GM18505 (cell line): ENCODE measurements around the gene DPYSL5.

Source experiments
- ATAC-seq: cut with Tn5 transposase; IDR thresholded peaks from one replicate; pipeline ENCODE4 v1.9.1; 2021; ENCODE audit not compliant: unreplicated experiment
- POLR2A ChIP-seq: IDR thresholded peaks from 4 replicates; pipeline ENCODE4 v1.6.1; 2011; ENCODE audit warnings: borderline replicate concordance; ENCODE audit not compliant: insufficient read depth, insufficient read length; ENCODE audit errors: extremely low read depth

DPYSL5 gene

DNA sequence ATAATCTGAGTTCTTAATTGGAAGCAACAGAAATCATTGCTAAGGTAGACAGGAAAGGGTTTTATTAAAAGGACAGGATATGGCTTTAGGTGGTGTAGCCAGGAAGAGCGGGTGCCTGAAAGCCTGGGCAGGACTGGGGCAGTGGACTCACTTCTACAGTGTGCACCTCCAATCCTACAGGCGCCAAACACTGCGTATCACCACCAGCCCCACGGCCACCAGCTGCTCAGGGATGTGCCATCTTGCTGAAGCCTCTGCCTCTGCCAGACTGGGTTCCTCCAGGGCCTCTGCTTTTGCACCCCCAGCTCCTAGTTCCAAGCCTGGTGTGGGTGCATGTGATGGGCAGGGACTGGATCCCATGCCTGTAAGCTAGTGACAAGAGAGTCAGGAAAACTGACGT is 29.7 kb upstream of the DPYSL5 start:
- ATAC-seq: no peak
- no peak for TF ChIP-seq POLR2A

DNA sequence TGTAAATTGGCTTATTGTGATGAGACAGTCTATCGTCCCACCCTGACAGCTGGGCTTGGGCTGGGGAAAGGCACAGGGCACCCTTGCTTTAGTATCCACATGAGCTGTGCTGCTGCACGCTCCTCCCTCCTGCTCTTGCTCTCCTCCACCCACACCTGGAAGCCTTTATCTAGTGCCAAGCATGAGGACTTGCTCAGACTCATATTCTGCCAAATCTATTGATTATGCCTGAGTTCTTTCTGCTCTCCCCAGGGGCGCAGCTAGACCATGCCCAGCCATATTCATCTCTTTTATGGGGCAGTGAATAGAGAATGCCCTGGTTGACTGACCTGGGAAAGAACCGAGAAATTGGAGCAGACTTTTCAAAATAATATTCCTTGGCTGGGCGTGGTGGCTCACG is 29.0 kb upstream of the DPYSL5 start:
- TF ChIP-seq POLR2A: no peak
- no peak for ATAC-seq

DNA sequence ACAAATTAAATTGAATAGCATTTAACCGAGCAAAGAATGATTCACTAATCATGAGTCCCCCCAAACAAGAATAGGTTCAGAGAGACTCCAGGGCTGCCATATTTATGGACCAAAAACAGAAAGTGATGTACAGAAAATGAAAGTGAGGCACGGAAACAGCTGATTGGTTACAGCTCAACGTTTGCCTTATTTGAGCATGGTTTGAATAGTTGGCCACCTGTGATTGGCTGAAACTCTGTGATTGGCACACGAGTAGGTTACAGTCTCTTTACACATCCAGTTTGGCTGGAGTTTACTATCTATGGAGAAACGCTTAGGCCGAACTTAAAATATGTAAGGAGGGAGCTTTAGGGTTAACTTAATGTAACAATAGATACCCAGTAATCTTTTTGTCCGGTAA is 27.0 kb upstream of the DPYSL5 start:
- TF ChIP-seq POLR2A: no peak
- ATAC-seq: no peak

DNA sequence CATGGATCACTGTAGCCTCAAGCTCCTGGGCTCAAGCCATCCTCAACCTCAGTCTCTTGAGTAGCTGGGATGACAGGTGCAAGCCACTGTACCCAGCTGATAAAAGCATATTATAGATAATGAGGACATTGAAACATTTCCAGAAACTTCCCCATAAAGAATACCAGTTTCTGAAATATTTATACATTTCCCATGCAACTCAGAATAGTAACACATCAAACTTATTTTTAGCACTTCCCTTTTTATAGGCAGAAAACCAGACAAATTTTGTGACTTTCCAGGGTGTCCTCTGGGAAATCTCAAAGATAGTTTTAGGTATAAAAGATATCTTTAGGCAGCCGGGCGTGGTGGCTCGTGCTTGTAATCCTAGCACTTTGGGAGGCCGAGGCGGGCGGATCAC is 25.1 kb upstream of the DPYSL5 start:
- no peak for TF ChIP-seq POLR2A
- no peak for ATAC-seq

DNA sequence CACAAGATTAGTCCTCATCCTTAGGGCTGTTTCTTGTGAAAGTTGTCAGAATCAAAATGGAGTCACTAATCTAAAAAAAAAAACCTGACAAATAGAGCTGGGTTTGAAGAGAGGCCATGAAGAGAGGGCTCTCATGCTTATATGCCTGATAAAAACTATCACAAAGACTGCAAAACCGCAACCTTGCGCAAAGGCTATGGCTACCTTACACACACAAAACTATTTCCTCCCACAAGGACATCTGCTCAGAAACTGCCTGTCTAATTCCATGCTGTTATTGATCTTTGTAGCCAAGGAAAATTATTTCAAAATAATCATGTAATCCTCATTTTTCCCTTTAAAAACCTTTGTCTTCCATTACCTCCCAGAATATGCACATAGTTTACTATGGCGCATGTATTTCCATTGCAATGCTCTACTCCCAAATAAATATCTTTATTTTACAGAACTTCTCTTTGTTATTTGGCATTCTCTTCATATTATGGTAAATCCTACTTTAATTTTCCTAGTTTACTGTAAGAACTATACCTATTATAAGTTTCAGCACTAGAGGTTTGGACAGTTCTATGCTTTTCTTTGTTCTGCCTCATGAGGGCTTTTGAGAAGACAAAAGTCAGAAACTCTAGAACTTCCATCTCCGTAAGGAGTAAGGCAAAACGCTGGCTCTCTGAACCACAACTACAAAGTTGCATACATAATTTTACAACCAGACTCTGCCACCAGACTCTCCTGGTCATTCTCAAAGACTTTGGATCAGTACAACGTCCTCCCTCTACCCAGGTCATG is 9.6 kb upstream of the DPYSL5 start:
- no peak for ATAC-seq
- no peak for TF ChIP-seq POLR2A

DNA sequence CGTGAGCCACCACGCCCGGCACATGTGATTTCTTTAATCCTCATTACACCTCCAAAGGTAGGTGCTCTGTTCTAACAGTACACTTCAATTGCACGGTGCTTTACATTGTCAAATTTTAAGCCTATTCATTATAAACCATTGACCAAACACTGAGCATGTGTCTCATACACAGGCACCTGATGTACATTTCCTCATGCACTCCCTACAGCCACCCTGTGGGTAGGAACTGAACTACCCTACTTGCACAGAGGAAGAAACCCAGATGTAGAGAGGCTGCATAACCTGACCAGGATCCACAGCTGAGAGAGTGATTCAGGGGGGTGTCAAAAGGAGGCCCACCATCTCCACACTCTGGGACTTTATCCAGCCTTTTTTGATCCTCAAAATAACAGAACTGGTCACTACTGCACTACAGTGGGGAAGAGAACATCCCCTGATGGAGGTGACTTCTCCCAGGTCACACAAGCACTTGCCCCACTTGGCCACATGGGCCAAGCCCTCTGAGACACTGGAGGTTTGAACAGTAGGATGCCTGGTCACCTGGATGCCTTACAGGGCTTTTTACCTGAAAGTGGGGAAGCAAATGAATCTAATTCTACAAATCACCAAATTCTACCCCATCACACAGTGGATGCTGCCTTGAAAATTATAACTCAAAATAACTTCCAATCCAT is 6.9 kb upstream of the DPYSL5 start:
- no peak for TF ChIP-seq POLR2A
- ATAC-seq: no peak

DNA sequence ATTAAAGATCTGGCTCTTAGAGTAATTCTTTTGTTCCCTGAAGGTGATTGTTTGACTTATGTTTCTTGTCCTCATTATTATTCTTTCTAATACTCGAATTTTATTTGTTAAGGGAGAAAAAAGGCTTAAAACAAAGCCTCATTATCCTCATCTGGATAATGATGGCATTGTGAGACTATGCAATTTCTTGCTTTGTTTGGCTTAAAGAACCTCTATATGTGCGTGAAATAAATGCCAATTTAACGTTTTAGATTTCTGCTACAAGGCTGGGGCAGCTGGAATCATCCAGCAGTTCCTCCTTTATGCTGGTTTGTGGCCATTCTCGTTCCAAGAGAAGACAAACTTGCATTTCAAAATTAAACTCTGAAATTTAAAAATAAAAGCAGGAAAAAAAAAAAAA is 4.9 kb upstream of the DPYSL5 start:
- TF ChIP-seq POLR2A: no peak
- ATAC-seq: no peak

DNA sequence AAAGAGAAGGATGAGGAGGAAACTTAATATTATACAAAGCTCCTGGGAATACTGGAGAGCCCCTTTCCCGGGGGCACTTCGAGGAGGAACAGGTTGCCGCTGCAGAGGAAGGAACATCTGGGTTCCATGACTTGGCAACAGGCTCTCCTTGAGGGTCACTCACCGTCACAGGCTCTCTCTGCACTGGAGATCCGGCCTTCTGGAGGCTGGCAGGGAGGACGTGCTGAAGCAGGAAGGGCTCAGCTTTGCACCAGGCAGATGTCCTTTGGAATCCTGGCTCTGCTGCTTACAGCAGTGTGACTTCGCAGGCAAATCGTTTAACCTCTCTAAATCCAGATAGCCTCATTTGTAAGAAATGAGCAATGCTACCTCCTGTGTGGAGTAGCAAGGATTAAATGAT is 2.9 kb upstream of the DPYSL5 start:
- no peak for ATAC-seq
- no peak for TF ChIP-seq POLR2A

DNA sequence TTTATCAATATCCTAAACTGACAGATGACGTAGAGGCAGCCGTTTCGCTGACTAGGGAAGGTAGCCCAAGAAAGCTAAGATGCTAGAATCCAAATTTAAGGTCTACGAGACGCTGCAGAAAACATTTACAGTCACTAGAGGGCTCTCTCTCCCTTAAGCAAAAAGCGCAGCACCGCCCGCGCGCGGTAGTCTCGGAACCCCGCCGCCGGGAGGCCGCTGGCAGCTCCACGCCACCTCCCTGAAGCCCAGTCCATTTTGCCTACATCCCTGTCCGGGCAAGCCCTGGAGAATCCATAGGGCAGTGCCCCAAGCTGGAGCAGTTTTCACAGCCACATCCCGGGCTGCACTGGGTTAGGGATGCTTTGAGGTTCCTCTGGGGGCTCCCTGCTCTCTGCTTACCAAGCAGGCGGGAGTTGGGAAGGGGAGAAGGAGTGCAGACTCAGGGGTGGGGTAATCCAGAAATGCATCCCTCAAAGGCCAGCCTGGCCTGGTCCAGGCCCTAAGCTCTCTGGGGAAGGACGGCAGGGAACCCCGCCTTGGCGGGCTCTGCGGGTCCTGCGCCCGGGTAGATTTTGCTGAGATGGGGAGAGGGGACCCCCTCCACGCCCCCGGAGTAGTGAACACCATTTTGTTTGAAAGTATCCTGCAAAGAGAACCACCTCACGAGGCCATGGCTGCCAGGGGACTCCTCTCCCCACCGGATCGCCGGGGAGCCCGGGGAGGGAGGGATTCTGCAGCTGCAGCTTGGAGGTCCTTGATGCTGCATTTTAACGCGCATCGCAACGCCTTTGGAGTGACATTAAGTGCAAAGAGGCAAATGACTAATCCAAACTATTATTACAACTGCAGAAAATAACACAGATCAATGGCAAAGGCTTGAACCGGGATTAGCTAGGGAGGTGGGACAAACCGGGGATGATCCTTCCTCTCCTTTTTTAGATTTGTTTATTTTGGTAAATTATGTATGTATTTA is 1.3 kb upstream of the DPYSL5 start:
- ATAC-seq: no peak
- no peak for TF ChIP-seq POLR2A

DNA sequence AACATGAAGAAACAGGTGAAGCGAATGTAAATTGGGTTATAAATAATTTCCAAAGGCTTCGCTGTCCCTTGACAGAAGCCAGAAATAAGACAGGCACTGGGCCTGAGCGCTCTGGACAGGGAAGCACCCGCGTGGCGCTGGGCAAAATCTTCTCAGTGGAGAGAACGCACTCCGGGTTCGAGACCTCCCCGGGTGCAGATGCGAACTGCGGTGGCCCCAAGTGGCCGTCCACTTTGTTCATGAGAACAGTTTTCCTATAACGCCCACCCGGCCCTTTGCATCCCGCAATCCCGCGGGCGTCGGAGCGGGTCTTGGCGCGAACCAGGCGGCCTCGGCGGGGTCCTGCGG is 651 bp upstream of the DPYSL5 start:
- TF ChIP-seq POLR2A: no peak
- ATAC-seq: no peak

DNA sequence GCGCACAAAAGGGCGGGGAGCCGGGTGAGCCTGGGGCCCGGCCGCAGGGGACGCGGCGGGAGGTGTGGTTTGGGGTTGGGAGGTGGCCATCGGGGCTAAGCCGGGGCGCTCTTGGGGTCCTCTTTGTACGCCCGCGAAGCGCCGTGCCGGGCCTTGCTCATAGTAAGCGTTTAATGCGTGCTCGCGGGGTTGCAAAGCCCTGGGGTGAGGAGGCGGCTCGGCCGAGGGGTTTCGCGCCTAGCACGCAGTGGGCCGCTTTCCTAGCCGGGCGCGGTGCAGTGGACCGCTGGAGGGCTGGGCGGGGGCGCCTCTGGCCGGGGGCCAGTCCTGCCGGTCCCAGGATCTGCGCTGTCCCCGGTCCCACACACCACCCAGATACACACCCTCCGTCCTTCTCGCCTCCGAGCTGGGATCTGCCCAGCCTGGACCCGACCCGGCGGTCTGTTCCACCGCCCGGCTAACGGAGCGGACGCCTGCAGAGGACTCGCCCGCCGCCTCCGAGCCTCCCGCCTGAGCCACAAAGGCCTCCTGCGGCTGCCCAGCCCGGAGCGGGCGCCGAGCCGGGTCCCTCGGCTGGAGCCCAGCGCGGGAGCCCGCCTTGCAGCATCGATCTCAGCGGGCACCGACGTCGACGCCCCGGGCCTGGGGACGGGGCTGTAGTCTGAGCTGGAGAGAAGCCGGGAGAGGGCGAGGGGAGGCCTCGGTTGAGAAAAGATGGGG is 564 bp downstream of the DPYSL5 start:
- no peak for ATAC-seq
- no peak for TF ChIP-seq POLR2A

DNA sequence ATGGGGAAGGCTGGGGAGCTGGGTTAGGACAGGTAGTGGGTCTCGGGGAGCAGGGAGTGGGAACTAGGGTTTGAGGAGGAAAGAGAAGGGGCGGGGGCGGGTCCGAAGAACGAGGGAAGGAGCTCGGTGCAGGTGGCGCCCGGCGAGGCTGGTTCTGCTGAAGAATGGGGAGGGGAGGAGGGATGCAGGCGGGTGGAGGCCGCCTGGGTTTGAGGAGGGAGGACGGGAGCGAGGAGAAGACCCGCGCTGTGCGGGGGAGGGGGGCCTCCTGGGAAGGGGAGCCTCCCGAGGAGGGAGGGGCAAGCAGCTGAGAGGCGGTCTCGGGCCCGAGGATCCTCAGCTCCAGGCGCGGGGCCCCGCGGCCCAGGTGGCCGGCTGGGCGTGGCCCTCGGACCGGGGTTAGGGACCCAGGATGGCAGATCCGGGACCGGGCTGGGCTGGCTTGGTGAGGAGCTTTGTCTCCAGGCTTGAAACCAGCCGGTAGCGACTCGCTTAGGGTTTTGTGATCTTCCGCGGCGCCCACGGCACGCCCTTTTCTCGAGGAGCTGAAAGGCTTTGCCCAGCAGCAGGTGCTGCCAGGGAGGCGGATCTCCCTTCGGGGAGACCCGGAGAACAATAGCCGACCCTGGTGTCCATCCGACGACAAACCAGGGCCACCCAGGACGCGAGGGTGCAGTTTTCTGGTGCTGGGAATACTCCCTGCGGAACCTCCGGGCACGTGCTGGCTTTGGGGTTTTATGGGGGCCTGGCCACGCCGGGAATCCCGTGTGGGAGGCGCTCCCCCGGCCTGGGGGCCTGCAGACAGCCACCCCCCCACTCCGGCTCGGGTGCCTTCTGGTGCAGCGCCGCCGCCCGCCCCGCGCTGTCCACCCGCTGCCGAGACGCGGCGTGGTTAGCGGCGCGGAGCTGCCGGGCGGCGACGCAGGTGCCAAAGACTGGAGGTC is 1.4 kb downstream of the DPYSL5 start:
- TF ChIP-seq POLR2A: no peak
- ATAC-seq: no peak
